H9 (cell line): Measurements from ENCODE around the gene PDE4B. TPM values are rescaled to one million over a fixed set of nuclear protein-coding genes. Genes with fewer than 3 reads are reported as not detected.

Experiments used
- DNase-seq: peaks from one replicate; pipeline ENCODE4 v3.0.0-alpha.2; 2017
- H2AFZ ChIP-seq: one replicate; pipeline ENCODE4 v1.6.1; 2013; ENCODE audit warnings: mild to moderate bottlenecking, low read length, control low read depth, moderate library complexity
- H2AK5ac ChIP-seq: 2 replicates; pipeline ENCODE4 v1.6.1; 2013; ENCODE audit warnings: low read length, control low read depth, mixed read lengths; ENCODE audit not compliant: insufficient read length
- H2BK120ac ChIP-seq: one replicate; pipeline ENCODE4 v1.6.1; 2013; ENCODE audit warnings: low read depth, mild to moderate bottlenecking, low read length, control low read depth, inconsistent platforms; ENCODE audit not compliant: poor library complexity, severe bottlenecking
- H2BK12ac ChIP-seq: 2 replicates; pipeline ENCODE4 v1.6.1; 2013; ENCODE audit warnings: low read length, control low read depth, mixed read lengths, low read depth; ENCODE audit not compliant: insufficient read length
- H2BK15ac ChIP-seq: 2 replicates; pipeline ENCODE4 v1.6.1; 2013; ENCODE audit warnings: low read depth, low read length, control low read depth
- H2BK20ac ChIP-seq: one replicate; pipeline ENCODE4 v1.6.1; 2013; ENCODE audit warnings: low read depth, mild to moderate bottlenecking, low read length, control low read depth, inconsistent platforms; ENCODE audit not compliant: poor library complexity, severe bottlenecking
- H2BK5ac ChIP-seq: 2 replicates; pipeline ENCODE4 v1.6.1; 2013; ENCODE audit warnings: low read length, control low read depth, mixed read lengths; ENCODE audit not compliant: insufficient read length
- H3K14ac ChIP-seq: 2 replicates; pipeline ENCODE4 v1.6.1; 2013; ENCODE audit warnings: low read length, control low read depth; ENCODE audit not compliant: insufficient read depth
- H3K18ac ChIP-seq: 2 replicates; pipeline ENCODE4 v1.6.1; 2013; ENCODE audit warnings: low read depth, mild to moderate bottlenecking, mixed read lengths, low read length, control low read depth; ENCODE audit not compliant: insufficient read length
- H3K23ac ChIP-seq: 2 replicates; pipeline ENCODE4 v1.6.1; 2013; ENCODE audit warnings: low read length, control low read depth, mixed read lengths, low read depth; ENCODE audit not compliant: insufficient read length
- H3K23me2 ChIP-seq: 2 replicates; pipeline ENCODE4 v1.6.1; 2013; ENCODE audit warnings: low read depth, mild to moderate bottlenecking, mixed read lengths, low read length, control low read depth; ENCODE audit not compliant: insufficient read length, poor library complexity, severe bottlenecking
- H3K27ac ChIP-seq: 2 replicates; pipeline ENCODE4 v1.5.1; 2013; ENCODE audit warnings: low read length, control low read depth, mixed read lengths, low read depth; ENCODE audit not compliant: insufficient read length
- H3K27me3 ChIP-seq: 2 replicates; pipeline ENCODE4 v1.6.1; 2013; ENCODE audit warnings: low read length, control low read depth, inconsistent platforms; ENCODE audit not compliant: insufficient read depth
- H3K4ac ChIP-seq: 2 replicates; pipeline ENCODE4 v1.6.1; 2013; ENCODE audit warnings: low read depth, mild to moderate bottlenecking, control low read depth, inconsistent platforms, low read length, moderate library complexity
- H3K4me1 ChIP-seq: 2 replicates; pipeline ENCODE4 v1.6.1; 2013; ENCODE audit warnings: low read length, control low read depth, inconsistent platforms; ENCODE audit not compliant: insufficient read depth
- H3K4me2 ChIP-seq: 2 replicates; pipeline ENCODE4 v1.6.1; 2013; ENCODE audit warnings: low read length, control low read depth, mixed read lengths; ENCODE audit not compliant: insufficient read length, insufficient read depth
- H3K56ac ChIP-seq: 2 replicates; pipeline ENCODE4 v1.6.1; 2013; ENCODE audit warnings: low read depth, mild to moderate bottlenecking, mixed read lengths, low read length, control low read depth; ENCODE audit not compliant: insufficient read length
- H3K79me1 ChIP-seq: 2 replicates; pipeline ENCODE4 v1.6.1; 2013; ENCODE audit warnings: low read depth, mild to moderate bottlenecking, moderate library complexity, low read length, control low read depth, inconsistent platforms; ENCODE audit not compliant: insufficient read depth, poor library complexity, severe bottlenecking
- H3K79me2 ChIP-seq: 2 replicates; pipeline ENCODE4 v1.6.1; 2013; ENCODE audit warnings: low read length, control low read depth, inconsistent platforms; ENCODE audit not compliant: insufficient read depth
- H3K9ac ChIP-seq: 2 replicates; pipeline ENCODE4 v1.6.1; 2013; ENCODE audit warnings: low read length, control low read depth, mixed read lengths; ENCODE audit not compliant: insufficient read length; ENCODE audit errors: extremely low read depth
- H3K9me3 ChIP-seq: one replicate; pipeline ENCODE4 v1.6.1; 2013; ENCODE audit warnings: low read depth, low read length, inconsistent platforms; ENCODE audit not compliant: control insufficient read depth
- H3T11ph ChIP-seq: one replicate; pipeline ENCODE4 v1.6.1; 2013; ENCODE audit warnings: mild to moderate bottlenecking, low read length, control low read depth, inconsistent platforms
- H4K20me1 ChIP-seq: one replicate; pipeline ENCODE4 v1.6.1; 2013; ENCODE audit not compliant: control insufficient read depth, insufficient read length, insufficient read depth
- H4K5ac ChIP-seq: 2 replicates; pipeline ENCODE4 v1.6.1; 2013; ENCODE audit warnings: low read depth, mild to moderate bottlenecking, mixed read lengths, low read length, control low read depth; ENCODE audit not compliant: insufficient read length
- H4K8ac ChIP-seq: replicated peaks from 2 replicates; pipeline ENCODE4 v1.6.1; 2013; ENCODE audit warnings: low read length, control low read depth, mixed read lengths, low read depth; ENCODE audit not compliant: insufficient read length
- H4K91ac ChIP-seq: 2 replicates; pipeline ENCODE4 v1.6.1; 2013; ENCODE audit warnings: low read depth, mild to moderate bottlenecking, moderate library complexity, mixed read lengths, low read length, control low read depth; ENCODE audit not compliant: insufficient read length
- H3K27ac Mint-ChIP-seq, 3 experiments: 2 replicates in 2 of 3; 3 replicates in 1 of 3; pipeline ENCODE4 v1.8.0; 2020 to 2021; ENCODE audit warnings: mixed read lengths in 3 of 3, mild to moderate bottlenecking in 1 of 3, moderate library complexity in 1 of 3
- H3K27me3 Mint-ChIP-seq: 2 replicates; pipeline ENCODE4 v1.8.0; 2021; ENCODE audit warnings: low read depth, mild to moderate bottlenecking, moderate library complexity, mixed read lengths
- H3K36me3 Mint-ChIP-seq, 3 experiments: 2 replicates in 2 of 3; 3 replicates in 1 of 3; pipeline ENCODE4 v1.8.0; 2020 to 2021; ENCODE audit warnings: low read depth in 3 of 3, mixed read lengths in 3 of 3; ENCODE audit not compliant: insufficient read depth in 1 of 3
- H3K4me1 Mint-ChIP-seq, 2 experiments: 2 replicates each; pipeline ENCODE4 v1.8.0; 2020; ENCODE audit warnings: mixed read lengths in 2 of 2
- H3K4me3 Mint-ChIP-seq, 2 experiments: 2 replicates in 1 of 2; 3 replicates in 1 of 2; pipeline ENCODE4 v1.8.0; 2020 to 2021; ENCODE audit warnings: mild to moderate bottlenecking in 2 of 2, mixed read lengths in 2 of 2, moderate library complexity in 1 of 2
- H3K9me3 Mint-ChIP-seq, 2 experiments: 2 replicates in 1 of 2; 3 replicates in 1 of 2; pipeline ENCODE4 v1.8.0; 2020; ENCODE audit warnings: mild to moderate bottlenecking in 2 of 2, mixed read lengths in 2 of 2, moderate library complexity in 1 of 2
- CTCF ChIP-seq: fragments of 200-600 bp; sonication (generic); conservative IDR thresholded peaks from 3 replicates; pipeline ENCODE4 v1.8.0; 2021; ENCODE audit warnings: antibody characterized with exemption, mild to moderate bottlenecking
- WGBS: extraction: QIAGEN DNeasy Blood & Tissue Kit; methylation state at CpG from one replicate; pipeline ENCODE4 v1.1.7; 2013; ENCODE audit warnings: missing lambda C conversion rate, low lambda C conversion rate, mixed read lengths; ENCODE audit not compliant: insufficient read length; ENCODE audit errors: extremely low coverage; 5-methylcytosine and 5-hydroxymethylcytosine counted together
- total RNA-seq: library from RNA; stranded (reverse); gene quantifications from 2 replicates; pipeline ENCODE4 v1.2.1, GENCODE V29; 2021

The PDE4B gene
- total RNA-seq, 1 experiment from 2014 or later = 19.8 TPM

- Mint-ChIP-seq H3K9me3 (no peaks in the 10 kb centered on the region), H3K27me3 (no peaks in the 10 kb centered on the region), H3K27ac (no peak overlapping the region), H3K36me3 (no peaks in the 10 kb centered on the region), H3K4me3 (no peak overlapping the region), H3K4me1 (no peaks in the 10 kb centered on the region)
- no peak overlapping the region for H4K8ac ChIP-seq
- no peaks in the 10 kb centered on the region for H3K27me3 ChIP-seq
- H3K14ac ChIP-seq = no peak overlapping the region
- H4K5ac ChIP-seq = no peak overlapping the region
- no peak overlapping the region for H3K18ac ChIP-seq
- H4K91ac ChIP-seq = no peak overlapping the region
- H3K27ac ChIP-seq = no peak overlapping the region
- no peak overlapping the region for H2AFZ ChIP-seq
- no peak overlapping the region for H3K4ac ChIP-seq
- H2BK12ac ChIP-seq = no peak overlapping the region
- H2BK15ac ChIP-seq = no peak overlapping the region
- WGBS = no CpG with 5 or more reads among the region's 2 CpGs
- no peaks in the 10 kb centered on the region for H3K4me1 ChIP-seq
- no peak overlapping the region for H3K56ac ChIP-seq
- H3K4me2 ChIP-seq = no peak overlapping the region
- no peak overlapping the region for H3K9ac ChIP-seq
- no peaks in the 10 kb centered on the region for H3K79me1 ChIP-seq
- no peaks in the 10 kb centered on the region for H3K9me3 ChIP-seq
- no peak overlapping the region for H2BK120ac ChIP-seq
- no peak for DNase-seq
- no peak overlapping the region for H3T11ph ChIP-seq
- no peak for TF ChIP-seq CTCF
- no peak overlapping the region for H3K23ac ChIP-seq
- no peaks in the 10 kb centered on the region for H3K79me2 ChIP-seq
- no peaks in the 10 kb centered on the region for H4K20me1 ChIP-seq
- no peaks in the 10 kb centered on the region for H3K23me2 ChIP-seq
- H2BK20ac ChIP-seq = no peak overlapping the region
- no peak overlapping the region for H2AK5ac ChIP-seq
- H2BK5ac ChIP-seq = no peak overlapping the region
Observed at GRCh38 chr1:66074147-66074546, 281.5 kb downstream of the PDE4B start.
